RWPE2 (cell line): ENCODE data around the gene VPS52.
"Not testable (repeated sequence)": the region's sequence is repeated elsewhere in the genome, so short reads cannot be mapped to it uniquely, and the experiment has no call there.

ENCODE experiments used
- ATAC-seq: fragments of 200-7000 bp; cut with Tn5 transposase; 3 replicates; pipeline ENCODE4 v1.9.1; 2021; ENCODE audit warnings: low read depth
- DNase-seq: peaks from one replicate; pipeline ENCODE4 v3.0.0-alpha.2; 2020; ENCODE audit warnings: low spot score
- H3K27ac ChIP-seq: fragments of 450-650 bp; 2 replicates; pipeline ENCODE4 v1.5.1; 2017; ENCODE audit warnings: mild to moderate bottlenecking; ENCODE audit not compliant: poor library complexity, severe bottlenecking
- H3K27me3 ChIP-seq: fragments of 250-450 bp; sonication (Bioruptor Pico); 2 replicates; pipeline ENCODE4 v1.5.1; 2021; ENCODE audit warnings: mild to moderate bottlenecking, moderate library complexity; ENCODE audit not compliant: insufficient read depth, poor library complexity, severe bottlenecking
- H3K36me3 ChIP-seq: fragments of 250-450 bp; sonication (Bioruptor Pico); 2 replicates; pipeline ENCODE4 v1.5.1; 2020; ENCODE audit warnings: low read depth, mild to moderate bottlenecking, moderate library complexity
- H3K4me1 ChIP-seq: fragments of 250-450 bp; sonication (Bioruptor Pico); 2 replicates; pipeline ENCODE4 v1.5.1; 2021; ENCODE audit warnings: mild to moderate bottlenecking, moderate library complexity; ENCODE audit not compliant: insufficient read depth, poor library complexity, severe bottlenecking
- H3K4me3 ChIP-seq: fragments of 250-450 bp; sonication (Bioruptor Pico); 2 replicates; pipeline ENCODE4 v1.5.1; 2021; ENCODE audit warnings: mild to moderate bottlenecking, moderate library complexity; ENCODE audit not compliant: severe bottlenecking
- H3K9me3 ChIP-seq: fragments of 250-450 bp; sonication (Bioruptor Pico); 2 replicates; pipeline ENCODE4 v1.5.1; 2021; ENCODE audit warnings: mild to moderate bottlenecking, moderate library complexity; ENCODE audit not compliant: severe bottlenecking
- TF ChIP-seq, protein P1 (sequence below): fragments of 450-650 bp; IDR thresholded peaks from one replicate; pipeline ENCODE4 v1.5.1; 2017; ENCODE audit warnings: mild to moderate bottlenecking, moderate library complexity; ENCODE audit not compliant: poor library complexity, severe bottlenecking

Gene VPS52

DNA sequence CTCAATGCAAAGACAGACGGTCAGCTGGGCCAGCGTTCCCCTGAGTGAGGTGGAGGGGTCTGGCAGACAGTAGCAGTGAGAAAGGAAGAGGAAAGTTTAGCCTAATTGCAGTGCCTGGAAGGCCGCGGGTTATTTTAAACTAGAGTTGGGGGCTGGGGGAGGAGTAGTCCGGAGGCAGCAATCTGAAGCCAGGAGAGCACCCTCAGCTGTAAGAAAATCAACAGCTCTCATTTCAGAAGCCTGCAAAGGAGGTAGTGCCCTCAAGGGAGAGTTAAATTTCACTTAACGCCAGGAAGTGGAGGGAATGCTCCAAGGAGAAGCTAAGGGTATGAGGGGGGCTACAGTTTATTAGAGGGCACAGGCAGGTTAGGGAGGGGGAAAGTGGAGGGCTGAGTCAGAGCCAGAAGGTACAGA, 36.4 kb downstream of the VPS52 start:
- Histone ChIP-seq H3K36me3 (no peaks in the 10 kb centered on the region), H3K4me1 (no peaks in the 10 kb centered on the region), H3K4me3 (no peak overlapping the region), H3K27me3 (no peaks in the 10 kb centered on the region), H3K9me3 (no peaks in the 10 kb centered on the region), H3K27ac (no peak overlapping the region)
- ATAC-seq (no peak), DNase-seq (no peak)
- TF ChIP-seq, protein P1, sequence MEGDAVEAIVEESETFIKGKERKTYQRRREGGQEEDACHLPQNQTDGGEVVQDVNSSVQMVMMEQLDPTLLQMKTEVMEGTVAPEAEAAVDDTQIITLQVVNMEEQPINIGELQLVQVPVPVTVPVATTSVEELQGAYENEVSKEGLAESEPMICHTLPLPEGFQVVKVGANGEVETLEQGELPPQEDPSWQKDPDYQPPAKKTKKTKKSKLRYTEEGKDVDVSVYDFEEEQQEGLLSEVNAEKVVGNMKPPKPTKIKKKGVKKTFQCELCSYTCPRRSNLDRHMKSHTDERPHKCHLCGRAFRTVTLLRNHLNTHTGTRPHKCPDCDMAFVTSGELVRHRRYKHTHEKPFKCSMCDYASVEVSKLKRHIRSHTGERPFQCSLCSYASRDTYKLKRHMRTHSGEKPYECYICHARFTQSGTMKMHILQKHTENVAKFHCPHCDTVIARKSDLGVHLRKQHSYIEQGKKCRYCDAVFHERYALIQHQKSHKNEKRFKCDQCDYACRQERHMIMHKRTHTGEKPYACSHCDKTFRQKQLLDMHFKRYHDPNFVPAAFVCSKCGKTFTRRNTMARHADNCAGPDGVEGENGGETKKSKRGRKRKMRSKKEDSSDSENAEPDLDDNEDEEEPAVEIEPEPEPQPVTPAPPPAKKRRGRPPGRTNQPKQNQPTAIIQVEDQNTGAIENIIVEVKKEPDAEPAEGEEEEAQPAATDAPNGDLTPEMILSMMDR = no peak

DNA sequence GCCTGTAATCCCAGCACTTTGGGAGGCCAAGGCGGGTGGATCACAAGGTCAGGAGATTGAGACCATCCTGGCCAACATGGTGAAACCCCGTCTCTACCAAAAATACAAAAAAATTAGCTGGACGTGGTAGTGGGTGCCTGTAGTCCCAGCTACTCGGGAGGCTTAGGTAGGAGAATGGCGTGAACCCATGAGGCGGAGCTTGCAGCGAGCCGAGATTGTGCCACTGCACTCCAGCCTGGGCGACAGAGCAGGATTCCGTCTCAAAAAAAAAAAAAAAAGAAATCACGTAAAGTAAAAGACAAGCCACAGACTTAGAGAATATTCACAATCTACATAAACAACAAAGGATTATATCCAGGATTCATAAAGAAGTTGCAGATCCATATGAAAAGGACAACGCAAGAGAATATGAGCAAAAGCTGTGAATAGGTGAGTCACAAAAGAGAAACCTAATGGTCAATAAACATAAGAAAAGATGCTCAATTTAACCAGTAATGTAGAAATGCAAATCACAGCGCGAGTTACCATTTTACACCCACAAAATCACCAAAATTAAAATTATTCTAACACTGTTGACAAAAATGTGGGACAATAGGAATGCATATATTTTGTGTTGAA, 45.1 kb downstream of the VPS52 start:
- not testable (repeated sequence) for H3K4me1 ChIP-seq, DNase-seq, H3K4me3 ChIP-seq, H3K36me3 ChIP-seq, H3K27ac ChIP-seq, ATAC-seq, H3K9me3 ChIP-seq, H3K27me3 ChIP-seq

DNA sequence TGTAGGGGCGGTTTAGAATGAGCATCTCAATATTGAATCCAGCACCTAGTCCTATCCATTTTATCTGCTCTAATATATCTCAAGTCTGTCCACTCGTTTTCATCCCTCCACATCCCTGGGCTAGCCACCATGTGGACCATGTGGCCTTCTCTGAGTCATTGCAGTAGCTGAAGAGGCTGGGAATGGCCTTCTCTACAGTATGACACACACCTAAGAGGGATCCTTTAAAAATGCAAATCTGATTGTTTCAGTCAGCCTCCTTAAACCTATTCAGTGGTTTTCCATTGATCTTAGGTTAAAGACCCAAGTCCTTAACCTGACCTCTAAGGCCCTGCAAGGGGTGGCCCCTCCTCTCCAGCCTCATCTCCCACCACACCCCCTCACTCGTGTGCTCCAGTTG, 54.0 kb downstream of the VPS52 start:
- H3K27me3 ChIP-seq = no peaks in the 10 kb centered on the region
- no peaks in the 10 kb centered on the region for H3K36me3 ChIP-seq
- H3K27ac ChIP-seq = no peak overlapping the region
- DNase-seq (no peak), ATAC-seq (no peak)
- no peaks in the 10 kb centered on the region for H3K9me3 ChIP-seq
- H3K4me1 ChIP-seq = peaks cover 7% of the 10 kb centered on the region
- H3K4me3 ChIP-seq = no peak overlapping the region
- TF ChIP-seq, protein P1 = no peak

DNA sequence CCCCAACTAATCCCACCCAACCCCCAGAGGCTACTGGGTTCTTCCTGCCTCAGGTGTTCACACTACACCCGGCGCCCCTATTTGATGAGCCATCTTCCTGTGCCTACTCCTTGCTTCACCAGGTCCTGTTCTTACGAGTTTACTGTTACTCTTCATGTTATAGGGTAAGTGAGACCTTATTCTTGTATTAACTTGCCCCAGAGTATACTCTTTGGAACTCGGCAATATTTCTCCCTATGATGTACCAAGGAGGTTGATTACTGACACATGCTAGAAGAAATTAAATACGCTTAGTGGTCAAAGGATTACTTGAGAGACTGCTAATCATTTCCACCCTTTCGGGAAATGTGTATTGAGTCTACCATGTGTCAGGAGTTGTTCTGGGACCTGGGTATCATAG, 54.4 kb downstream of the VPS52 start:
- Histone ChIP-seq H3K27ac (no peak overlapping the region), H3K4me1 (peaks cover 7% of the 10 kb centered on the region), H3K27me3 (no peaks in the 10 kb centered on the region), H3K36me3 (no peaks in the 10 kb centered on the region), H3K9me3 (no peaks in the 10 kb centered on the region), H3K4me3 (no peak overlapping the region)
- TF ChIP-seq, protein P1 = no peak
- no peak; the same call in 2 of the 3 replicates for ATAC-seq
- peak; percentile 19 for DNase-seq

DNA sequence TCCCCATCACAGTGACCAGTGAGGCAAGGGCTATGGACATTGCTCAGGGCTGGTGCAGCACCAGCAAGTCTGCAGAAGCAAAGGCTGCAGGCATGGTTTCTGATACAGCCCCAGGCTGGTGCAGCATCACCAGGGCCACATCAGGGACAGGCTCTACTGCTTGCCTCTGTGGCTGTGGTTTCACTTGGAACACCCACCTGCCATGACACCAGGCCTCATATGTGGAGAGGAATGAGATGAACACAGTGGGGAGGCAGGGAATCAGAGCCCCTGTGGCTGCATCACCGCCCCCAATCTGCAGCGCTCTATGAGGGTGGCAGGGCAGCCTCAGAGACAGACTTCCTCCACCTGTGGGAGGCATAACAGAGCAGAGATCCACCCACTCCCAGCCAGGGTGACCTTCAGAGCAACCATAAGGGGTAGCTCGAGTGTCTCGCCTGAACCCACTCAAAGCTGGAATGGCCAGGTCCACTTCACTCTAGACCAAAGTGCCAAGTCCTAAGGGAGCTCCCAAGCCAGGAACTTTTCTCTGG, 55.5 kb downstream of the VPS52 start:
- no peaks in the 10 kb centered on the region for H3K36me3 ChIP-seq
- H3K27ac ChIP-seq = no peak overlapping the region
- DNase-seq (no peak), ATAC-seq (no peak)
- no peaks in the 10 kb centered on the region for H3K27me3 ChIP-seq
- H3K9me3 ChIP-seq = no peaks in the 10 kb centered on the region
- H3K4me3 ChIP-seq = no peak overlapping the region
- TF ChIP-seq, protein P1 = no peak
- peaks cover 7% of the 10 kb centered on the region for H3K4me1 ChIP-seq
